GM19099 (cell line): ENCODE results near the gene DGKA.

ENCODE experiments used
- POLR2A ChIP-seq: IDR thresholded peaks from 3 replicates; pipeline ENCODE4 v1.6.1; 2011; ENCODE audit warnings: low read depth; ENCODE audit not compliant: insufficient read length; ENCODE audit errors: extremely low read depth

The DGKA gene

GRCh38 chr12:55973599-55974307 lies 42.8 kb downstream of the DGKA start, which contains the start of gene RAB5B:
Gene RAB5B (plus strand): TSS chr12:55974078. CDS start chr12:55986961, 12,883 bp downstream.
- TF ChIP-seq POLR2A, result peak; percentile 91

- no peak for TF ChIP-seq POLR2A
Measured at GRCh38 chr12:55974308-55974730, 43.4 kb downstream of the DGKA start.

- TF ChIP-seq POLR2A, result no peak
Measured at GRCh38 chr12:55978393-55978792, 47.4 kb downstream of the DGKA start.

- TF ChIP-seq POLR2A, result no peak
Measured at GRCh38 chr12:55979069-55979468, 48.1 kb downstream of the DGKA start.

GRCh38 chr12:55982319-55982936 lies 51.5 kb downstream of the DGKA start:
- TF ChIP-seq POLR2A, result no peak

GRCh38 chr12:55983232-55983842 lies 52.4 kb downstream of the DGKA start:
- no peak for TF ChIP-seq POLR2A

- TF ChIP-seq POLR2A, result no peak
Measured at GRCh38 chr12:55984861-55985260, 53.9 kb downstream of the DGKA start.

GRCh38 chr12:55985341-55985740 lies 54.4 kb downstream of the DGKA start:
- TF ChIP-seq POLR2A, result no peak

- TF ChIP-seq POLR2A, result no peak
Measured at GRCh38 chr12:55991110-55991509, 60.1 kb downstream of the DGKA start.

- no peak for TF ChIP-seq POLR2A
Measured at GRCh38 chr12:55993230-55993853, 62.4 kb downstream of the DGKA start.

- no peak for TF ChIP-seq POLR2A
Measured at GRCh38 chr12:55995366-55995765, 64.4 kb downstream of the DGKA start.

- TF ChIP-seq POLR2A, result no peak
Measured at GRCh38 chr12:55996201-55996714, 65.3 kb downstream of the DGKA start.

GRCh38 chr12:55996715-55997534 lies 66.0 kb downstream of the DGKA start, which contains the start of gene SUOX:
Gene SUOX (plus strand): TSS chr12:55997276. CDS start chr12:56002222, 4,946 bp downstream.
- peak; percentile 61 for TF ChIP-seq POLR2A

GRCh38 chr12:55997535-55997859 lies 66.5 kb downstream of the DGKA start:
- TF ChIP-seq POLR2A, result no peak
